ENCODE data around the gene IZUMO4. TPM values are rescaled to one million over a fixed set of nuclear protein-coding genes. Genes with fewer than 3 reads are reported as not detected.

Gene IZUMO4
- total RNA-seq, 2 donors from 2014 or later: 29.7 to 105 TPM

DNA sequence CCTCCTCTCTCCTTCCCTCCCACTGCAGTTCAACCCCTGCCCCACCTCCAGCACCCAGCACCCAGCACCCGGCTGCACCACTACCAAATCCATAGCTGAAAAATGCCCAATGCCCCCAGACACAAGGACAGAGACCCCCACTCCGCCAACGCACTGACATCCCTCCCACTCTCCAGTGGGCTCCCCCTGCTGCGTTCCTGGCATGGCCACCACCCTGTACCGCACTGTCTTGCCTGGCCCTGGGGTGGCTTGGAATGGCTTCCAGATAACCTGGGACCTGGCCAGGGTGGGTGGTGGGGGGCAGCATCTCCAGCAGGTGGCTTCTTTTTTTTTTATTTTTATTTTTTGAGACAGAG is 39.9 kb upstream of the IZUMO4 start:
- Mint-ChIP-seq H3K27ac (peak overlapping the region in 1 of 2 donors; percentile 93), H3K9me3 (no peaks in the 10 kb centered on the region), H3K36me3 (peaks cover 0 to 5% of the 10 kb centered on the region in 2 donors)
- ATAC-seq (no peak), DNase-seq (ENCODE audit: low spot score in 2 of 2) (no peak)

DNA sequence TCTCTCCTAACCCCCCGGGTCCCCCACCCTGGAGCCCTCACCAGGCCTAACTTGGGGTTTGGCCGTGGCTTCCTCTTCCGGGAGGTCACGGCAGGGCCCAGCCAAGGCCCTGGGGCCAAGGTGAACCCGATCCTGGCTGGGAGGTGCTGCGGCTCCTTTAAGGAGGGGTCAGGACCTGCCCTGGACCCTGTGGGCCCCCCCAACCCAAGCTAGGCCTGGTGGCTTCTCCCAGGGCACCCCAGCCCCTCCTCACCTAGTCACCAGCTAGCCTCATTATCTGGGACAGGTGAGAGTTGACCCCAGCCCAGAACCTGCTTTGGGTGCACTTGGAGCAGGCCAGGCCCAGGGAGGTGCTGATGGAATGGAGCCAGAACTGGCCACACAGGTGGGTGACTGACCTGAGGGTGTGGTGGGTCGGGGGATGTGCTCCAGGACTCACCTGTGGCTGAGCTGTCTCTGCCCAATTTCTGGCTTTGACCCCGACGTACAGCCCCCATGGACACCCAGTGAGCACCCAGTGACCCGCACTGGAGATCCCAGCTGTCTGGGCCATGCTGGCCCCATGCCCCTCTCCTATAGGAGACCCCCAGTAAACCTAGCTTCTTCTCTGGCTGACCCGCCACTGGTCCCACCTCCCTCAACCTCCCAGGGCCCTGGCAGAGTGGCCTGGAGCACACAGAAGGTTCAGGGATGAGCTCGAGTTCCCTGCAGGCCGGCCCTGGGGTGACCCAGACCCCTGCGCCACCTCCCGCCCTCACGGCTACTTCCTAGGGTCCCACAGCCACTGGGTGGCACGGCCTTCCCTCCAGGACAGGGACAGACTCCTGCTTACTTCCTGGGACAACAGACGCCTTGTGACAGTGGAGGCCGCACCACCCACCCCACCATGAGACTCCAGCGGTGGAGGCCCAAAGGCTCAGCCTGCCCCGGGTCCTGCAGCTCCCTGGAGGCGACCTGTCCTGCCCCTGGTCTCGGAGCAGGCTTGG is 38.9 kb upstream of the IZUMO4 start:
- Mint-ChIP-seq H3K9me3 (no peaks in the 10 kb centered on the region), H3K27ac (peak overlapping the region; percentile 36 to 93), H3K36me3 (peaks cover 0 to 5% of the 10 kb centered on the region in 2 donors)
- DNase-seq (ENCODE audit: low spot score in 2 of 2): no peak
- ATAC-seq: no peak

DNA sequence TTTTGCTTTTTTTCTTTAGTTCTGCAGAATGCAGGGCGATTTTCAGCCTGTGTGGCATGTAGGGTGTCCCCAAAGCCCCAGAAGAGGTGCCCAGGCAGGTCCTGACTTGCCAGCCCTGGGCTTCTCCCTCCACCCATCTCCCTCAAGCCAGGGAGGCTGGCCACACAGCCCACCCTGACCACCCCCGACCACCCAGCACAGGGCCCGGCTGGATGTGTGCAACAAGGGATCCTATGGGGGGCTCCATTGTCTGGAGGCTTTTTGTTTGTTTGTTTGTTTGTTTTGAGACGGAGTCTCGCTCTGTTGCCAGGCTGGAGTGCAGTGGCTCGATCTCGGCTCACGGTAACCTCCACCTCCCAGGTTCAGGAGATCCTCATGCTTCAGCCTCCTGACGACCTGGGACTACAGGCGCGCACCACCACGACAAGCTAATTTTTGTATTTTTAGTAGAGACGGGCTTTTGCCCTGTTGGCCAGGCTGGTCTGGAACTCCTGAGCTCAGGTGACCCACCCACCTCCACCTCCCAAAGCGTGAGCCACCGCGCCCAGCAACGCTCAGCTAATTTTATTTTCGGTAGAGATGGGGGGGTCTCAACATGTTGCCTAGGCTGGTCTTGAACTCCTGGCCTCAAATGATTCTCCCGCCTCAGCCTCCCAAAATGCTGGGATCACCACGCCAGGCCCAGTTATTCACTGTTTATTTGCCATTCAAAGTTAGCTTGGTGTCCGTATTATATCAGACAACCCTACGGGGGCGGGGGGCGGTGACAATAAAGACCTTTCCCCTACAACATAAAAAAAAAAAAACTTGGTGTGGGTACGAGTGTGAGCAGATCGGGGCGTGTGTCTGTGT is 37.9 kb upstream of the IZUMO4 start:
- H3K36me3 Mint-ChIP-seq: peaks cover 0 to 5% of the 10 kb centered on the region in 2 donors
- peak overlapping the region; percentile 77 to 90 for H3K27ac Mint-ChIP-seq
- no peaks in the 10 kb centered on the region for H3K9me3 Mint-ChIP-seq
- no peak for DNase-seq (ENCODE audit: low spot score in 2 of 2)
- no peak for ATAC-seq

DNA sequence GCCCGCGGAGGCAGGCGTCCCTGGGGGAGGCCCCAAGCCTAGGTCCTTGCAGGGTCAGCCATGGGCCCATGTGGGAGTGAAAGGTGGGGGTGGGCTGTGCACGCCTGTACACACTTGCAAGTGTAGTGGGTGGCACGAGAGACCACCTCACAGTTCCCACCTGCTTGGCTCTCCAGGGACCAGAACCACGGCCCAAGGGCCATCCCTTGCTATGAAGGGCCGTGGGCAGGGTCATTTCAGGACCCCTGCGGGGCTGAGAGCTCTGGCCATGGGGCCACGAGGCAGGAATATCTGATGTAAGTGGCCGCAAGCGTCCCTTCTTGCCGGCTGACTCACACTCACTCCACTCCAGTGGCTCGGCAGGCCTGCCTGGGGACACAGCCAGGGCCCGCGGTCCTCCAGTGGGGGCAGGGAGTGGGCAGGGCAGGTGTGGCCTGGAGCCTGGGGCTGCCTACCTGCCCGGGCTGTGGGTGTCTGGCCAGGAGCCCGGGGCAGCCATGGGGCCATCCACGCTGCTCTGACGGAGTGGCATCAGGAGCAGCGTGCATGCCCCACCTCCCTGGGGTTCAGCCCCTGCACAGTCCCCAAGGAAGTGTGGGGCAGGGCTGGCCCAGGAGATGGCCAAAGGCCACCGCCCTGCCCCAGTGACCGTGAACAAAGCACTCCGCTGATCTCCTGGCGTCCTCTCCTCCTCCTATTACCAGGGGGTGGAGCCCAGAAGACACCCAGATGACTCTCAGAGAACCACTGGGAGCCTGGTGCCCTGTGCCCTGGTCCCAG is 37.1 kb upstream of the IZUMO4 start:
- no peak for DNase-seq (ENCODE audit: low spot score in 2 of 2)
- no peaks in the 10 kb centered on the region for H3K9me3 Mint-ChIP-seq
- no peak for ATAC-seq
- peaks cover 0 to 5% of the 10 kb centered on the region in 2 donors for H3K36me3 Mint-ChIP-seq
- peak overlapping the region; percentile 90 to 99 for H3K27ac Mint-ChIP-seq

DNA sequence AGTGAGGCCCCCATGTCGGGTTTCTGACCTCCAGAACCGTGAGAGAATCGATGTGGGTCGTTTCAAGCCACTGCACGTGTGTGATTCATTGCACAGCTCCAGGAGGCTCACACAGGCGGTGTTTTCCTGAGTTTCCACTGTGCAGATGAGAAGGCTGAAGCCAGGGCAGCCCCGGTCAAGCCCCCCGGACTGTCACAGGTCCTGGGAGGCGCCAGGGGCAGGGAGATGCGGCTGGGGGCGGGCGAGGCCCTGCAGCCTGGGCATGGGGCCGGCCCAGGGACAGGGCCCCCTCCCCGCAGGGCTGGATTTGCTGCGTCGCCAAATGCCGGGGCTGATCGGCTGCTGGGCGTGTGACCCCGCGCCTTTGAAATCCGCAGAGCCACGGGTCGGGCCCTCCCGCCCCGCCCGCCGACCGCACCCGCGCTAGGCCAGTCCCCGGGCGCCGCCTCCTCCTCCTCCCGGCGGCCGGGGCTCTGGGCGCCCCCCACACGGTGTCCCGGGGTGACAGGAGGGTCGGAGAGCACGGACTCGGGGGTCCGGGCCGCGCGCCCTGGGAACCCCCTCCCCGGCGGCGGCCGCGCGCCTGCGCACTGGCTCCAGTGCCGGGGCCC is 35.7 kb upstream of the IZUMO4 start:
- Mint-ChIP-seq H3K9me3 (no peaks in the 10 kb centered on the region), H3K36me3 (peaks cover 0 to 5% of the 10 kb centered on the region in 2 donors), H3K27ac (peak overlapping the region; percentile 90 to 99)
- ATAC-seq (peak; percentile 57 to 65), DNase-seq (ENCODE audit: low spot score in 2 of 2) (no peak)

DNA sequence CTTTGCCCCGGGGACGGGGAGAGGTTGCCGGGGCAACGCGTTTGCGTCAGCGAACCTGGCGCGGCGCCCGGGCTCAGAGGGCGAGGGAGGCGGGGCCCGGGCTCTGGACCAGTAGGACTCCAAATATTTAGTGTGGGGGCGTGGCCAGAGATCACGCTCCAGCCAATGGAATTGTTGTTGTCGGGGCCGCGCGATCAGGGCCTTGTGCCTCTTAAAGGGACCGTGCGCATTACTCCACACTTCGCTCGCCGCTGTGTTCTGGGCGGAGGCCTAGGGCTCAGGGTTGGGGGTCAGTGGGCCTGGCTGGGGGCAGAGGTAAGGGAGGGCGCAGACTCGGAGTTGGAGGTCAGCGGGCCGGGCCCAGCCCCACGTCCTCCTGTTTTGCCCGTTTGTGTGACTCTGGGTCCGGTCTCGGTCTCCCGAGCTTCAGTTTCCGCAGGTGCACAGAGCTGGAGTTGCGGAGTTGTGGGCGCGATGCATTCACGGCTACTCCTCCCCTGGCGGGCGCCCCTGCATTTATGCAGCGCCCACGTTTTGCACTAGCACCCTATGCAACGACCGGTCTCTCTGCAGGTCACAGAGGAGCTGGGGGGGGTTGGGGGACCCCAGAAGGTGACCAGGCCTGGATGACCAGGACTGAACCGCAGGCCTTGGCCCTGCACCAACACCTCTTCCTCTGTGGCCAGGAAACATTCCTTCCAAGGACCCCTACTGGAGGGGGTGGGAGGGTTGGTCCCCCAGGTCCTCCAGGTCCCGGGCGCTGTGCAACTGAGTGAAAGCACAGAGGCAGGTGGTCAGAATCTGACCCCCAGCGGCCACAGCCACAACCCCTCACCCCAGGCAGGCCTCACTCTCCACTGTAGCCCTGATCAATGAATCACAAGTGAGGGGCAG is 35.0 kb upstream of the IZUMO4 start:
- Mint-ChIP-seq H3K36me3 (peaks cover 0 to 5% of the 10 kb centered on the region in 2 donors), H3K9me3 (no peaks in the 10 kb centered on the region), H3K27ac (peak overlapping the region; percentile 86 to 90)
- DNase-seq (ENCODE audit: low spot score in 2 of 2) (peak; percentile 100), ATAC-seq (peak; percentile 85 to 89)

DNA sequence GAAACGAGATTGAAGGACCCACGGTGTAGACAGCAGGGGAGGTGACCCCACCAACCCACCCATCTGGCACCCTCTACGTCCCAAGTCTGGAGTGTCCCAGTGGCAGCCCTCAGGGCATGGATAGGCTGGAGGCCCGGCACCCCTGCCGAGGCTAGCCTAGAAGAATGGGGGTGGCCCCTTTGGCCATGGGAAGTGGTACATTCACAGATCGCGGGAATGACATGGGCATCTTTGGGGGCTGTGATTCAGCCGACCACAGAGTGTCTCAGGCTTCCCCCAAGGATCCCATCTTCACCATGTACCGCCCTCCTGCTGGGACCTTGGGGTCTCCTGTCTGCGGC is 34.4 kb upstream of the IZUMO4 start:
- H3K27ac Mint-ChIP-seq: peak overlapping the region; percentile 86 to 90
- ATAC-seq: no peak
- DNase-seq (ENCODE audit: low spot score in 2 of 2): no peak
- no peaks in the 10 kb centered on the region for H3K9me3 Mint-ChIP-seq
- peaks cover 0 to 5% of the 10 kb centered on the region in 2 donors for H3K36me3 Mint-ChIP-seq

DNA sequence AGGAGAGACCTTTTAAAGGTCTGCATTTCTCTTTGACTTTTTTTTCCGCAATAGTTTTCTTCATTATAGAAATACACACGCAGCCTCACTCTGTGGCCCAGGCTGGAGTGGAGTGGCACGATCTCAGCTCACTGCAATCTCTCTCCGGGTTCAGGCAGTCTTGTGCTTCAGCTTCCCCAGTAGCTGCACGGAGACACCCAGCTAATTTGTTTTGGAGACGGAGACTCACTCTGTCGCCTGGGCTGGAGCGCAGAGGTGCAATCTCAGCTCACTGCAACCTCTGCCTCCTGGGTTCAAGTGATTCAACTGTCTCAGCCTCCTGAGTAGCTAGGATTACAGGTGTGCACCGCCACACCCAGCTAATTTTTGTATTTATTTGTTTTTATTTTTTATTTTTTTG is 33.9 kb upstream of the IZUMO4 start:
- peak overlapping the region; percentile 85 to 90 for H3K27ac Mint-ChIP-seq
- no peak for DNase-seq (ENCODE audit: low spot score in 2 of 2)

DNA sequence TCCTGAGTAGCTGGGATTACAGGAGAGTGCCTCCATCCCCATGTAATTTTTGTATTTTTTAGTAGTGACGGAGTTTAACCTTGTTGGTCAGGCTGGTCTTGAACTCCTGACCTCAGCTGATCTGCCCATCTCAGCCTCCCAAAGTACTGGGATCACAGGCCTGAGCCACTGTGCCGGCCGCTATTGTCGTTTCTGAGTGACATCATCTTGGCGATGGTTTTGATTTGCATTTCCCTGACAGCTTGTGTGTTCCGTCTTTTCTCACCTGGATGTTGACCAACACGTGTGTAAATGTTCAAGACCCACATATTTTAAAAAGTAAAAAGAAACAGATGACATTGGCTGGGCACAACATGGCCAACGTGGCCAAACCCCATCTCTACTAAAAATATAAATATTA is 32.9 kb upstream of the IZUMO4 start:
- no peak for DNase-seq (ENCODE audit: low spot score in 2 of 2)
- Mint-ChIP-seq H3K36me3 (peaks cover 0 to 5% of the 10 kb centered on the region in 2 donors), H3K27ac (no peak overlapping the region), H3K9me3 (no peaks in the 10 kb centered on the region)
- ATAC-seq: no peak

More for the DNA sequence above, 33.9 kb upstream of the IZUMO4 start:
- peaks cover 0 to 5% of the 10 kb centered on the region in 2 donors for H3K36me3 Mint-ChIP-seq
- no peaks in the 10 kb centered on the region for H3K9me3 Mint-ChIP-seq
- ATAC-seq: no peak

DNA sequence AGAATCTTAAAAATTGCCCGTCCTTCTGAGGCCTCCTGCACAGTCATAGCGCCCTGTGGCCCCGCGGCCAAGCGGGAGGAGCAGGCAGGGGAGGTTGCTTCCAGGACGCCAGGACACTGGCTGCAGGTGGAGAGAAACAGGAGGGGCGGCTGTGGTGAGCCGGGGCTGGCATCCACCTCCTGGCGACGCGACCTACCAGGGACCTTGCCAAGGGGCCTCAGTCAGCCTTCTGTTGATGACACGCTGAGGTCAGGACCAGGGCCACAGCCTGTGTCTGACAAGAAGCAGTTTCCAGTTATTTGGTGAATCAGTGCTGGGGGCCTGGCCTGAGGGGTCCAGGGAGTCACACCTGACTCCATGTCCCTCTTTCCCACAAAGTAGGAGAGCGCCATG is 32.3 kb upstream of the IZUMO4 start:
- DNase-seq (ENCODE audit: low spot score in 2 of 2): no peak
- Mint-ChIP-seq H3K9me3 (no peaks in the 10 kb centered on the region), H3K36me3 (peaks cover 0 to 5% of the 10 kb centered on the region in 2 donors), H3K27ac (peak overlapping the region in 1 of 2 donors; percentile 36)
- ATAC-seq: no peak

DNA sequence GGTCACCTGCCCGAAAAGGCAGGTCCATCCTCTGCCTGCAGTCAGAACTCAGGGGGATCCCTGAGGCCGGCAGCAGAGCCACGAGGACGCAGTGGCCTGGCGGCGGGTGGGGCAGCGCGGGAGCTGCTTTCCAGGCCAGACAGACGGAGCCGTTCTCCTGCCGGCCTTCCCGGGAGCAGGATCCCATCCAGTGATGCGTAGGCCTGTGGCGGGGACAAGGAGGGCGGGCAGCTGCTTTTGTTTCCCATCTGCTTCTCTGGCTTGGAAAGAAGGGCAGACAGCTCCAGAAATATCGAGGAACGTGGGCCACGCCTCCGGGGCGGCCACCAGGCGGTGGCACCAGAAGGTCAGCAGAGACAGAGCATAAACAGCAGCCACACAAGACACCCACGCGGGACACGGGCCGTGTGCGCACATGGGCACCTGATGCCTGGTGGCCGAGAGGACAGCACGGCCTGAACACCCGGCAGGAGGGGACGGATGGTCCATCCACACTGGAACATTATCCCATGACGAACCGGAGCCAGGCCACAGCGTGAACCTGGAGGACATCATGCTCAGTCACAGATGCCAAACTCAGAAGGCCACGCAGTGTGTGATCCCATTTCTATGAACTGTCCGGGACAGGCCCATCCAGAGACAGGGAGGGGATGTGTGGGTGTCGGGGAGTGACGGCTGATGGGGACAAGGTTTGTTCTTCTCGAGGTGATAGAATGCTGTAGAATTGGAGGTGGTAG is 31.8 kb upstream of the IZUMO4 start:
- peaks cover 0 to 5% of the 10 kb centered on the region in 2 donors for H3K36me3 Mint-ChIP-seq
- no peak overlapping the region for H3K27ac Mint-ChIP-seq
- ATAC-seq (no peak), DNase-seq (ENCODE audit: low spot score in 2 of 2) (no peak)
- no peaks in the 10 kb centered on the region for H3K9me3 Mint-ChIP-seq

DNA sequence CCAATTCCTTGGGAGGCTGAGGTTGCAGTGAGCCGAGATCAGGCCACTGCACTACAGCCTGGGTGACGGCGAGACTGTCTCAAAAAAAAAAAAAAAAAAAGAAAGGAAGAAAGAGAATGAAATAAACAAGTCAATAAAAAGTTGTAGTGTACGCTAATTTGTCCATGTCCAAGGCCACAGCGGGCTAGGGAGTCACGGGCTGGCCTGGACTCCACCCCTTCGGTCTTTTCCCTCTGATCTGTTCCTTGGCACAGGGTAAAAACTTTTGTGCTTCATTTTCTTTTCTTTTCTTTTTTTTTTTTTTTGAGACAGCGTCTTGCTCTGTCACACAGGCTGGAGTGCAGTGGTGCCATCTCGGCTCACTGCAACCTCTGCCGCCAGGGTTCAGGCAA is 26.3 kb upstream of the IZUMO4 start:
- Mint-ChIP-seq H3K36me3 (peaks cover 16 to 27% of the 10 kb centered on the region in 2 donors), H3K9me3 (no peaks in the 10 kb centered on the region), H3K27ac (peak overlapping the region in 1 of 2 donors; percentile 93)
- ATAC-seq (no peak), DNase-seq (ENCODE audit: low spot score in 2 of 2) (no peak)

DNA sequence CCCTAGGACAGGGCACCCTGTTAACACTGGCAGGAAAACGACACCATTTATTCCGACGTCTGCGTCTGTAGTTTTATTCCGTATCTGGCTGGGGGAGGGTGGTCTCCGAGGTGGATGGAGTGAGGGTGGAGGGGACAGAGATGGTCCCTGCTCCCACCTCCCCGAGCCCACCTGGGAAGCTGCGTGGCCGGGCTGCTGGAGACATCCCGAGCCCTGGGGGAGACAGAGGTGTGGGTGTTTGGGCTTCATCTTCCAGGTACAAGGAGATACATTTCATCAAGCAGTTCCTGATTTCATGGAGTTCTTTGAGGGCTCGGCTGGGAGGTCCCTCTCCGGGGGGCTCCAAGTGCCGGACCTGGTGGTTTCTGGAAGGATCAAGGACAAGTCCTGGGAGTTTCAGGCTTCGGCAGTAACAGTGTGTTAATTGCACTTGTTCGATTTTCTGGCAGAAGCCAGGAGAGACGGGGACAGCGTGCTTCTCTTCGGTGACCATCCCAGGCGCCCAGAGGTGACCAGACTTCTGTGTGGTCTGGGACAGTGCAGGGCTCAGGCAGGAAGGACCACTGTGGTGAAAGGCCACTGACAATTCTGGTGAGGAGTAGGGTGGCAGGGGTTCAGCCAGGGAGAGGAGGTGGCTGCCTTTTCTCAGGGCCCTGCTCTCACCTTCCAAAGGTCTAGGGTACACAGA is 25.6 kb upstream of the IZUMO4 start:
- ATAC-seq (no peak), DNase-seq (ENCODE audit: low spot score in 2 of 2) (no peak)
- Mint-ChIP-seq H3K36me3 (peaks cover 16 to 30% of the 10 kb centered on the region in 2 donors), H3K9me3 (no peaks in the 10 kb centered on the region), H3K27ac (peak overlapping the region; percentile 70 to 76)

All from activated naive CD4-positive, alpha-beta T cell treated with anti-CD3 and anti-CD28 coated beads, Interleukin-2, amount 50 U/mL, for 72 hours (primary cell).